SU-DHL-6 (cell line): ENCODE data around the gene CBS.

Source experiments
- H2AFZ ChIP-seq: fragments of 200-600 bp; sonication (generic); 2 replicates; pipeline ENCODE4 v1.6.1; 2014; ENCODE audit warnings: low read depth, mild to moderate bottlenecking, moderate library complexity, mixed read lengths, antibody characterized with exemption, low read length; ENCODE audit not compliant: severe bottlenecking
- H3F3A ChIP-seq: fragments of 200-600 bp; shearing (Covaris generic); 2 replicates; pipeline ENCODE4 v1.6.0; 2016; ENCODE audit warnings: antibody characterized with exemption, mild to moderate bottlenecking; ENCODE audit not compliant: insufficient read depth
- H3K27ac ChIP-seq: fragments of 200-600 bp; sonication (generic); 2 replicates; pipeline ENCODE4 v1.5.1; 2016; ENCODE audit warnings: low read depth, mild to moderate bottlenecking, low read length, moderate library complexity, mixed read lengths
- H3K27me3 ChIP-seq: fragments of 200-600 bp; sonication (generic), shearing (Covaris generic); 2 replicates; pipeline ENCODE4 v1.6.0; 2014; ENCODE audit warnings: mild to moderate bottlenecking, low read length
- H3K36me3 ChIP-seq: fragments of 200-600 bp; sonication (generic); 2 replicates; pipeline ENCODE4 v1.6.1; 2014; ENCODE audit warnings: mild to moderate bottlenecking, low read length, mixed read lengths
- H3K4me2 ChIP-seq: fragments of 300-600, 200-600 bp; shearing (Covaris generic), sonication (generic); 2 replicates; pipeline ENCODE4 v1.6.0; 2014; ENCODE audit warnings: low read length, low read depth, mild to moderate bottlenecking; ENCODE audit not compliant: poor library complexity, severe bottlenecking
- H3K4me3 ChIP-seq: fragments of 200-600 bp; sonication (generic); 2 replicates; pipeline ENCODE4 v1.5.1; 2014; ENCODE audit warnings: antibody characterized with exemption, low read length, mild to moderate bottlenecking, mixed read lengths; ENCODE audit not compliant: insufficient read depth, poor library complexity, severe bottlenecking
- H3K79me2 ChIP-seq: fragments of 200-600 bp; sonication (generic); 2 replicates; pipeline ENCODE4 v1.6.1; 2014; ENCODE audit warnings: mild to moderate bottlenecking, low read length, moderate library complexity; ENCODE audit not compliant: insufficient read depth
- H3K9ac ChIP-seq: fragments of 200-600 bp; sonication (generic); 2 replicates; pipeline ENCODE4 v1.7.0; 2014; ENCODE audit warnings: mild to moderate bottlenecking, low read length
- H3K9me2 ChIP-seq: fragments of 200-600 bp; sonication (generic); replicated peaks from 2 replicates; pipeline ENCODE4 v1.6.1; 2014; ENCODE audit warnings: low read length; ENCODE audit not compliant: insufficient read depth
- H3K9me3 ChIP-seq: fragments of 200-600 bp; sonication (generic); 2 replicates; pipeline ENCODE4 v1.6.1; 2014; ENCODE audit warnings: low read length, mixed read lengths; ENCODE audit not compliant: insufficient read depth
- H4K20me1 ChIP-seq: fragments of 200-600 bp; sonication (generic); 2 replicates; pipeline ENCODE4 v1.6.1; 2014; ENCODE audit warnings: low read depth, mild to moderate bottlenecking, antibody characterized with exemption, low read length, moderate library complexity, mixed read lengths
- CTCF ChIP-seq: fragments of 200-600 bp; sonication (generic); IDR thresholded peaks from one replicate; pipeline ENCODE4 v1.5.1; 2017; ENCODE audit warnings: antibody characterized with exemption, mild to moderate bottlenecking, low read length, moderate library complexity; ENCODE audit not compliant: insufficient read depth, poor library complexity, severe bottlenecking
- EZH2phosphoT487 ChIP-seq: fragments of 200-600 bp; sonication (generic), shearing (Covaris generic); conservative IDR thresholded peaks from 2 replicates; pipeline ENCODE4 v1.6.1; 2018; ENCODE audit warnings: mild to moderate bottlenecking, antibody characterized with exemption, low read length, moderate library complexity, mixed read lengths

Gene CBS

GRCh38 chr21:43031121-43031619, 44.5 kb downstream of the CBS start:
- Histone ChIP-seq H3K27me3 (no peaks in the 10 kb centered on the region), H2AFZ (no peak overlapping the region), H3K79me2 (no peaks in the 10 kb centered on the region), H3K36me3 (no peaks in the 10 kb centered on the region), H3F3A (no peaks in the 10 kb centered on the region), H3K9ac (no peak overlapping the region), H3K27ac (no peak overlapping the region), H3K4me2 (no peak overlapping the region), H3K9me3 (no peaks in the 10 kb centered on the region), H4K20me1 (no peaks in the 10 kb centered on the region), H3K4me3 (no peak overlapping the region), H3K9me2 (no peaks in the 10 kb centered on the region)
- TF ChIP-seq EZH2phosphoT487 (no peak), CTCF (no peak)

GRCh38 chr21:43029785-43030184, 45.9 kb downstream of the CBS start:
- Histone ChIP-seq H3K9ac (no peak overlapping the region), H3K36me3 (no peaks in the 10 kb centered on the region), H3F3A (no peaks in the 10 kb centered on the region), H3K4me3 (no peak overlapping the region), H3K9me2 (no peaks in the 10 kb centered on the region), H4K20me1 (no peaks in the 10 kb centered on the region), H3K9me3 (no peaks in the 10 kb centered on the region), H3K4me2 (no peak overlapping the region), H3K27me3 (no peaks in the 10 kb centered on the region), H3K27ac (no peak overlapping the region), H3K79me2 (no peaks in the 10 kb centered on the region), H2AFZ (no peak overlapping the region)
- TF ChIP-seq EZH2phosphoT487, result no peak
- no peak for TF ChIP-seq CTCF

GRCh38 chr21:43027846-43028731, 47.5 kb downstream of the CBS start:
- no peak overlapping the region for H3K4me2 ChIP-seq
- no peak overlapping the region for H2AFZ ChIP-seq
- H3K9me3 ChIP-seq, result no peaks in the 10 kb centered on the region
- H3K79me2 ChIP-seq, result no peaks in the 10 kb centered on the region
- H3K36me3 ChIP-seq, result no peaks in the 10 kb centered on the region
- H3K4me3 ChIP-seq, result no peak overlapping the region
- no peak overlapping the region for H3K9ac ChIP-seq
- H3K27ac ChIP-seq, result no peak overlapping the region
- no peaks in the 10 kb centered on the region for H3K9me2 ChIP-seq
- no peaks in the 10 kb centered on the region for H3K27me3 ChIP-seq
- no peaks in the 10 kb centered on the region for H4K20me1 ChIP-seq
- H3F3A ChIP-seq, result no peaks in the 10 kb centered on the region
- TF ChIP-seq CTCF, result no peak
- no peak for TF ChIP-seq EZH2phosphoT487
